SU-DHL-6 (cell line): ENCODE results near the gene ANKH.

ENCODE experiments used
- EZH2phosphoT487 ChIP-seq: fragments of 200-600 bp; sonication (generic), shearing (Covaris generic); conservative IDR thresholded peaks from 2 replicates; pipeline ENCODE4 v1.6.1; 2018; ENCODE audit warnings: mild to moderate bottlenecking, antibody characterized with exemption, low read length, moderate library complexity, mixed read lengths
- TF ChIP-seq, protein P1 (sequence below): fragments of 200-600 bp; sonication (generic); IDR thresholded peaks from one replicate; pipeline ENCODE4 v1.5.1; 2017; ENCODE audit warnings: antibody characterized with exemption, mild to moderate bottlenecking, low read length, moderate library complexity; ENCODE audit not compliant: insufficient read depth, poor library complexity, severe bottlenecking

DNA sequence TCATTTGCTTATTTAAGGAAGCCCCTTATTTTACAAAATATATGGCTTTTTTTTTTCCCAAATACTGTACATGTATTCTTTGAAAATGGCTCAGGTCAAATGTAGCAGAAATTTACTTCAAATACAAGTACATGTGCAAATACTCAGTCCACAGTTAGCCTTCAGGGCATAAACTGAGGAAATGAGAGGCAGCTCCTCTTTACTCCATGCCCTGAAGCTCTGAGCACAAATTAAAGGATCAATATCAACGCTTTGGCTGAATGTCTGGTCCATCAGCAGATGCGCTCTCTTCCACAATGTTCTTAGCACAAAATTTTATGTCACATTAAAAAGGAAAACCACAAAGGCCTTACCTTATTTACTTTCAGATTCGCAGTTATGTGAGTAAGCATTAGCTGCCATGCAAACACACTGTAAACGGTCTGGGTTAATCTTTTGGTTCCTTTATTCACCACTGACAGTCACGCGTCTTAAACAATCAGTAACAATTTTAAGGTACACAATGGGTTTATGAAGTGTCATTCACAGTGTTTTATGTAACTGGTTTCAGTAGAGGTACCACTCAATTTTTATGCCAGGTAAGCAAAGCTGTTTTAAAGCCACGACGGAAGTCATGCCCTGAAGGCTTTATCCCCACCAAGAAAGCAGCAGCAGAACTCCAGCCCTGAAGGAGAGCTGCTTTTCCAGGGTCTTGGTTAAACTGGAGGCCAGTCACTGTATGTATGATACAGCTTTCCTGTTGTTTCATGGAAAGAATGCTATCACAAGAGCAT lies 103.7 kb downstream of the ANKH start:
- TF ChIP-seq, protein P1, sequence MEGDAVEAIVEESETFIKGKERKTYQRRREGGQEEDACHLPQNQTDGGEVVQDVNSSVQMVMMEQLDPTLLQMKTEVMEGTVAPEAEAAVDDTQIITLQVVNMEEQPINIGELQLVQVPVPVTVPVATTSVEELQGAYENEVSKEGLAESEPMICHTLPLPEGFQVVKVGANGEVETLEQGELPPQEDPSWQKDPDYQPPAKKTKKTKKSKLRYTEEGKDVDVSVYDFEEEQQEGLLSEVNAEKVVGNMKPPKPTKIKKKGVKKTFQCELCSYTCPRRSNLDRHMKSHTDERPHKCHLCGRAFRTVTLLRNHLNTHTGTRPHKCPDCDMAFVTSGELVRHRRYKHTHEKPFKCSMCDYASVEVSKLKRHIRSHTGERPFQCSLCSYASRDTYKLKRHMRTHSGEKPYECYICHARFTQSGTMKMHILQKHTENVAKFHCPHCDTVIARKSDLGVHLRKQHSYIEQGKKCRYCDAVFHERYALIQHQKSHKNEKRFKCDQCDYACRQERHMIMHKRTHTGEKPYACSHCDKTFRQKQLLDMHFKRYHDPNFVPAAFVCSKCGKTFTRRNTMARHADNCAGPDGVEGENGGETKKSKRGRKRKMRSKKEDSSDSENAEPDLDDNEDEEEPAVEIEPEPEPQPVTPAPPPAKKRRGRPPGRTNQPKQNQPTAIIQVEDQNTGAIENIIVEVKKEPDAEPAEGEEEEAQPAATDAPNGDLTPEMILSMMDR, result no peak
- TF ChIP-seq EZH2phosphoT487, result no peak
